HEK293 (cell line): ENCODE results near the gene ATP6V0E2.

Source experiments
- CTCF ChIA-PET: fragments of 350-600 bp; formaldehyde crosslinking; extraction: SDS; loops from one replicate; lab custom pipeline; 2021; ENCODE audit warnings: antibody characterized with exemption; lab: Yijun Ruan, JAX
- POLR2A ChIA-PET: fragments of 300-600 bp; formaldehyde crosslinking; extraction: SDS; loops from one replicate; lab custom pipeline; 2020; ENCODE audit warnings: antibody characterized with exemption, inconsistent platforms; lab: Yijun Ruan, JAX
- H3K27ac ChIP-seq: fragments of 200-500 bp; sonication (Bioruptor generic); 2 replicates; pipeline ENCODE4 v1.5.1; 2014; ENCODE audit warnings: low read depth, low read length, control low read depth, inconsistent platforms; ENCODE audit errors: extremely low read depth
- H3K36me3 ChIP-seq, 2 experiments: fragments of 200-500 bp in 1 of 2; sonication (Bioruptor generic) in 1 of 2; 1 replicate in 1 of 2; 2 replicates in 1 of 2; pipeline ENCODE4 v1.5.1; 2014 to 2017; ENCODE audit warnings: inconsistent platforms in 2 of 2, low read length in 2 of 2; ENCODE audit not compliant: control insufficient read depth in 2 of 2, insufficient read depth in 1 of 2
- H3K4me1 ChIP-seq: fragments of 200-500 bp; sonication (Bioruptor generic); 2 replicates; pipeline ENCODE4 v1.5.1; 2014; ENCODE audit warnings: mild to moderate bottlenecking, low read length, inconsistent platforms; ENCODE audit not compliant: control insufficient read depth, insufficient read depth
- H3K4me3 ChIP-seq: 2 replicates; pipeline ENCODE4 v1.5.1; 2011; ENCODE audit warnings: low read depth, mild to moderate bottlenecking, control low read depth, low read length, moderate library complexity
- H3K9me3 ChIP-seq: fragments of 200-500 bp; sonication (Bioruptor generic); 2 replicates; pipeline ENCODE4 v1.5.1; 2014; ENCODE audit warnings: low read depth, low read length, inconsistent platforms; ENCODE audit not compliant: control insufficient read depth, insufficient read depth
- CTCF ChIP-seq: fragments of 450-650 bp; formaldehyde crosslinking; IDR thresholded peaks from 2 replicates; pipeline ENCODE4 v1.5.1; 2016; ENCODE audit warnings: missing biosample characterization, missing genetic modification characterization
- IKZF3 ChIP-seq: fragments of 450-650 bp; IDR thresholded peaks from 2 replicates; pipeline ENCODE4 v1.5.0; 2018; ENCODE audit warnings: missing biosample characterization, mild to moderate bottlenecking, missing genetic modification characterization, moderate library complexity
- MZF1 ChIP-seq: fragments of 450-650 bp; formaldehyde crosslinking; IDR thresholded peaks from 2 replicates; pipeline ENCODE4 v1.5.1; 2017; ENCODE audit warnings: missing biosample characterization, missing genetic modification characterization, borderline replicate concordance
- OVOL3 ChIP-seq: fragments of 450-650 bp; formaldehyde crosslinking; IDR thresholded peaks from 2 replicates; pipeline ENCODE4 v1.5.1; 2016; ENCODE audit warnings: missing biosample characterization, missing genetic modification characterization
- PRDM1 ChIP-seq: fragments of 450-650 bp; formaldehyde crosslinking; IDR thresholded peaks from 2 replicates; pipeline ENCODE4; 2016; ENCODE audit warnings: missing biosample characterization, missing genetic modification characterization
- ZFP69B ChIP-seq: fragments of 450-650 bp; formaldehyde crosslinking; IDR thresholded peaks from 2 replicates; pipeline ENCODE4 v1.5.1; 2016; ENCODE audit warnings: missing biosample characterization, missing genetic modification characterization
- ZNF175 ChIP-seq: fragments of 450-650 bp; formaldehyde crosslinking; IDR thresholded peaks from 2 replicates; pipeline ENCODE4 v1.5.1; 2016; ENCODE audit warnings: missing biosample characterization, missing genetic modification characterization
- ZNF202 ChIP-seq: fragments of 450-650 bp; formaldehyde crosslinking; IDR thresholded peaks from 2 replicates; pipeline ENCODE4 v1.5.1; 2016; ENCODE audit warnings: missing biosample characterization, missing genetic modification characterization, borderline replicate concordance
- ZNF266 ChIP-seq: fragments of 450-650 bp; formaldehyde crosslinking; IDR thresholded peaks from 2 replicates; pipeline ENCODE4 v1.5.1; 2016; ENCODE audit warnings: missing biosample characterization, missing genetic modification characterization, low read depth
- ZNF341 ChIP-seq: fragments of 450-650 bp; formaldehyde crosslinking; IDR thresholded peaks from 2 replicates; pipeline ENCODE4; 2016; ENCODE audit warnings: low read depth, missing biosample characterization, missing genetic modification characterization
- ZNF560 ChIP-seq: fragments of 450-650 bp; formaldehyde crosslinking; IDR thresholded peaks from 2 replicates; pipeline ENCODE4 v1.5.1; 2017; ENCODE audit warnings: missing biosample characterization, missing genetic modification characterization, borderline replicate concordance
- ZNF830 ChIP-seq: fragments of 450-650 bp; IDR thresholded peaks from 2 replicates; pipeline ENCODE4 v1.5.0; 2018; ENCODE audit warnings: missing biosample characterization, missing genetic modification characterization, low read depth, mild to moderate bottlenecking, moderate library complexity
- ZSCAN23 ChIP-seq: fragments of 450-650 bp; formaldehyde crosslinking; IDR thresholded peaks from 2 replicates; pipeline ENCODE4 v1.5.1; 2016; ENCODE audit warnings: missing biosample characterization, missing genetic modification characterization
- TF ChIP-seq, protein P1 (sequence below): fragments of 450-650 bp; formaldehyde crosslinking; IDR thresholded peaks from 2 replicates; pipeline ENCODE4 v1.5.1; 2016; ENCODE audit warnings: missing biosample characterization, missing genetic modification characterization
- TF ChIP-seq, protein P2 (sequence below): fragments of 450-650 bp; formaldehyde crosslinking; IDR thresholded peaks from 2 replicates; pipeline ENCODE4 v1.5.1; 2017; ENCODE audit warnings: missing biosample characterization, missing genetic modification characterization

ATP6V0E2 gene

GRCh38 chr7:149859369-149859768, 14.4 kb upstream of the ATP6V0E2 start:
- Histone ChIP-seq H3K27ac (no peak overlapping the region), H3K4me1 (peaks cover 11% of the 10 kb centered on the region), H3K9me3 (no peaks in the 10 kb centered on the region), H3K4me3 (no peak overlapping the region), H3K36me3 (peaks cover 0 to 7% of the 10 kb centered on the region in 2 experiments; a peak in 1 of 3 replicates)
- CTCF ChIA-PET: no interaction called here
- POLR2A ChIA-PET: no interaction called here
- no peak for TF ChIP-seq ZNF341
- TF ChIP-seq ZSCAN23 (tag by site-specific recombination): no peak
- no peak for TF ChIP-seq MZF1 (tag by site-specific recombination)
- no peak for TF ChIP-seq ZNF830 (tag by site-specific recombination)
- TF ChIP-seq PRDM1 (tag by site-specific recombination): no peak
- TF ChIP-seq OVOL3 (tag by site-specific recombination): no peak
- TF ChIP-seq IKZF3 (tag by site-specific recombination): no peak
- TF ChIP-seq ZFP69B (tag by site-specific recombination): no peak
- TF ChIP-seq, protein P1, sequence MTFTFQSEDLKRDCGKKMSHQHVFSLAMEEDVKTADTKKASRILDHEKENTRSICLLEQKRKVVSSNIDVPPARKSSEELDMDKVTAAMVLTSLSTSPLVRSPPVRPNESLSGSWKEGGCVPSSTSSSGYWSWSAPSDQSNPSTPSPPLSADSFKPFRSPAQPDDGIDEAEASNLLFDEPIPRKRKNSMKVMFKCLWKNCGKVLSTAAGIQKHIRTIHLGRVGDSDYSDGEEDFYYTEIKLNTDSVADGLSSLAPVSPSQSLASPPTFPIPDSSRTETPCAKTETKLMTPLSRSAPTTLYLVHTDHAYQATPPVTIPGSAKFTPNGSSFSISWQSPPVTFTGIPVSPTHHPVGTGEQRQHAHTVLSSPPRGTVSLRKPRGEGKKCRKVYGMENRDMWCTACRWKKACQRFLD (tag by site-specific recombination): no peak
- TF ChIP-seq ZNF266 (tag by site-specific recombination): no peak

- Histone ChIP-seq H3K4me1 (peaks cover 7% of the 10 kb centered on the region), H3K4me3 (no peak overlapping the region), H3K27ac (no peak overlapping the region), H3K9me3 (no peaks in the 10 kb centered on the region), H3K36me3 (peaks cover 0 to 7% of the 10 kb centered on the region in 2 experiments; a peak in 1 of 3 replicates)
- TF ChIP-seq PRDM1 (tag by site-specific recombination) (peak; percentile 31; the same call in 1 of the 2 replicates), ZNF202 (tag by site-specific recombination) (no peak), ZNF175 (tag by site-specific recombination) (no peak)
- TF ChIP-seq, protein P2, sequence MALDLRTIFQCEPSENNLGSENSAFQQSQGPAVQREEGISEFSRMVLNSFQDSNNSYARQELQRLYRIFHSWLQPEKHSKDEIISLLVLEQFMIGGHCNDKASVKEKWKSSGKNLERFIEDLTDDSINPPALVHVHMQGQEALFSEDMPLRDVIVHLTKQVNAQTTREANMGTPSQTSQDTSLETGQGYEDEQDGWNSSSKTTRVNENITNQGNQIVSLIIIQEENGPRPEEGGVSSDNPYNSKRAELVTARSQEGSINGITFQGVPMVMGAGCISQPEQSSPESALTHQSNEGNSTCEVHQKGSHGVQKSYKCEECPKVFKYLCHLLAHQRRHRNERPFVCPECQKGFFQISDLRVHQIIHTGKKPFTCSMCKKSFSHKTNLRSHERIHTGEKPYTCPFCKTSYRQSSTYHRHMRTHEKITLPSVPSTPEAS (tag by site-specific recombination): no peak
- POLR2A ChIA-PET: no interaction called here
- CTCF ChIA-PET: interaction anchor here (1.3 kb wide), 1 partner anchor 54 kb away, joined by 3 read pairs; no protein-coding TSS in a partner anchor
Measured at GRCh38 chr7:149859876-149860275, 13.9 kb upstream of the ATP6V0E2 start.

DNA sequence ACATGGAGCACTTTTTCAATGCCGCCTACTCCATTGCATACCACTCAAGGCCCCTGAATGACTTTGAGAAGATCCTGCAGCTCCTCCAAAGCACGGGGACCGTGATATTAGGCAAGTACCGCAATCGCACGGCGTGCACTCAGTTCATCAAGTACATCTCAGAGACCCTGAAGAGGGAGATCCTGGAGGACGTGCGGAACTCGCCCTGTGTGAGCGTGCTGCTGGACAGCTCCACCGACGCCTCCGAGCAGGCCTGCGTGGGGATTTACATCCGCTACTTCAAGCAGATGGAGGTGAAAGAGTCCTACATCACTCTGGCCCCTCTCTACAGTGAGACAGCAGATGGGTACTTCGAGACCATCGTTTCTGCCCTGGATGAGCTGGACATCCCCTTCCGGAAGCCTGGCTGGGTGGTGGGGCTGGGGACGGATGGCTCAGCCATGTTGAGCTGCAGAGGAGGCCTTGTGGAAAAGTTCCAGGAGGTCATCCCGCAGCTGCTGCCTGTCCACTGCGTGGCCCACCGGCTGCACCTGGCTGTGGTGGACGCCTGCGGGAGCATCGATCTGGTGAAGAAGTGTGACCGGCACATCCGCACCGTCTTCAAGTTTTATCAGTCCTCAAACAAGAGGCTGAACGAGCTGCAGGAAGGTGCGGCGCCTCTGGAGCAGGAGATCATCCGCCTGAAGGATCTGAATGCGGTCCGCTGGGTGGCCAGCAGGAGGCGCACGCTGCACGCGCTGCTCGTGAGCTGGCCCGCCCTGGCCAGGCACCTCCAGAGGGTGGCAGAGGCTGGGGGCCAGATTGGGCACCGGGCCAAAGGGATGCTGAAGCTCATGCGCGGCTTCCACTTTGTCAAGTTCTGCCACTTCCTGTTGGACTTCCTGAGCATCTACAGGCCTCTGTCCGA, 12.7 kb upstream of the ATP6V0E2 start:
- CTCF ChIA-PET: interaction anchor here (0.8 to 1.3 kb wide), 5 partner anchors 9 to 198 kb away, joined by 3 to 4 read pairs (median 3); no protein-coding TSS in a partner anchor
- Histone ChIP-seq H3K36me3 (peaks cover 0 to 7% of the 10 kb centered on the region in 2 experiments; a peak in 1 of 3 replicates), H3K9me3 (no peaks in the 10 kb centered on the region), H3K4me3 (no peak overlapping the region), H3K4me1 (no peaks in the 10 kb centered on the region), H3K27ac (no peak overlapping the region)
- POLR2A ChIA-PET: no interaction called here
- 0 out of 2 replicates have a peak, but pooled peaks have one; percentile 24 for TF ChIP-seq CTCF (tag by site-specific recombination)
- TF ChIP-seq ZNF560 (tag by site-specific recombination): no peak
